Measurements from ENCODE around the gene LETM1.

DNA sequence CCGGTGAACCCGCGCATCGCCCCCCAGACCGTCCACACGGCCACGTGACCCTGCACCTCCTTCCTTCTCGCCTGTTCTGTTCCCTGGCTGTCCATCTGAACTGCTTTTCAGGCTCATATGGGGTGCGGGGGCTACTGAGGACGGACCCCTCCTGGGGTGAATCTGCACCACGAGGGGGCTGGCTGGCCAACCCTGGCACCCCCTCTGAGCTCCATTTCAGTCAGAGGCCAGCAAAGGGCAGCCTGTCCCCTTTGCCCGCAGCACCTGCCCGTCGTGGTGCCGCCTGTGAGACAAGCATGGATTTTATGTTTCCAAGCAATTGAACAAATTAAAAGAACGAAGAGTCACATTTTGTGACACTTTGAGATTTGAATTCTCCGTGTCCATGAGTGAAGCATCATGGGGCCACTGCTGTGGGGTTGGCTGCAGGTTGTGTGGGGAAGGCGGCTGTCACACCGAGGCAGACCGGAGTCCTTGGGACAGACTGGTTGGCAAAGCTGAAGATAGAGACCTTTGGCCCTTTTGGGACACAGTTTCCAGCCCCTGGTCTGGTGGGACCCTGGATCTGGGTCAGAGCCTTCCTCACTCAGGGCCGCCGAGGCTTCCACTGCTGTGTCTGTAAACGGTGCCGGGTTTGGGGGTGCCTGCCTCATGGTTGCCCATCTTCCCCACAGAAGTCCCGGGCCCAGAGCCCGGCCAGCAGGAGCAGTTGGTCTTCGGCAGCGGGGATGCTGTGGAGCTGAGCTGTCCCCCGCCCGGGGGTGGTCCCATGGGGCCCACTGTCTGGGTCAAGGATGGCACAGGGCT is 57.2 kb downstream of the LETM1 start:
- TF ChIP-seq EZH2 (IDR thresholded peaks at IDR 0.05; ENCODE audit: low read depth, unreplicated experiment) (no peak), CTCF (conservative IDR thresholded peaks at IDR 0.05; ENCODE audit: low read depth in 2 of 2) (no peak)

Measured in GM23338 (cell line).